Measurements from ENCODE around the gene BRSK1.
"Not testable (repeated sequence)": the region's sequence is repeated elsewhere in the genome, so short reads cannot be mapped to it uniquely, and the experiment has no call there.

BRSK1 gene

DNA sequence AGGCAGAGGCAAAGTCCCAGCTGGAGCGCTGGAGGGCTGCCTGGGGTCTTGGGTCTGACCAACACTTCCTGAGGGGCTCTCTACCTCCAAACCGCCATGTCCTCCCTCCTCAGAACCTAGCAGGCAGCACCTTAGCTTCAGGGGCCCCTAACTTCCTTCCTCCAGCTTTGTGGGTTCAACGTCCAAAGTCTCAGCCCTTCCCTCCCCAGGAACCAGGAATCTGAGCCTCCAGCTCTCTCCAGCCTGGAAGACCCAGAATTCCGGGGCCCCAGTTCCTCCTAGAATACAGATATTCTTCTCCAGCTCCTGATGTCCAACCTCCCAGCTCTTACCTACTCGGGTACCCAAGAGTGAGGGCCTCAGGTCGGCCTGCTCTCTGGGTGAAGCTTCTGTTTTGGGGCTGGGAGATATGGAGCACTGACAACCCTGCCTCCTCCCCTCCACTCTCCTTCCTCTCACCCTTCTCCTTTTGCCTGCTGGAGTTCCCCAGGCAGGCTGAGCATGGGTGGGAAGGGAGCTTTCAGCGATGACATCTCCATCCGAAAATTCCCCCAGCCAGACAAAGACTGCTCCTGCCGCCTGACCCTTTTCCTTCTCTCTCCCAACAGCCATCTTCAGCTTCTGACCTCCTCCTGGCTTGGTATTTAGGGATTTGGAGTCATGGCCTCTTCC is 37.8 kb downstream of the BRSK1 start:
- Histone ChIP-seq H3K27ac (no peak overlapping the region), H3K4me3 (no peak overlapping the region)
- TF ChIP-seq, protein P1, sequence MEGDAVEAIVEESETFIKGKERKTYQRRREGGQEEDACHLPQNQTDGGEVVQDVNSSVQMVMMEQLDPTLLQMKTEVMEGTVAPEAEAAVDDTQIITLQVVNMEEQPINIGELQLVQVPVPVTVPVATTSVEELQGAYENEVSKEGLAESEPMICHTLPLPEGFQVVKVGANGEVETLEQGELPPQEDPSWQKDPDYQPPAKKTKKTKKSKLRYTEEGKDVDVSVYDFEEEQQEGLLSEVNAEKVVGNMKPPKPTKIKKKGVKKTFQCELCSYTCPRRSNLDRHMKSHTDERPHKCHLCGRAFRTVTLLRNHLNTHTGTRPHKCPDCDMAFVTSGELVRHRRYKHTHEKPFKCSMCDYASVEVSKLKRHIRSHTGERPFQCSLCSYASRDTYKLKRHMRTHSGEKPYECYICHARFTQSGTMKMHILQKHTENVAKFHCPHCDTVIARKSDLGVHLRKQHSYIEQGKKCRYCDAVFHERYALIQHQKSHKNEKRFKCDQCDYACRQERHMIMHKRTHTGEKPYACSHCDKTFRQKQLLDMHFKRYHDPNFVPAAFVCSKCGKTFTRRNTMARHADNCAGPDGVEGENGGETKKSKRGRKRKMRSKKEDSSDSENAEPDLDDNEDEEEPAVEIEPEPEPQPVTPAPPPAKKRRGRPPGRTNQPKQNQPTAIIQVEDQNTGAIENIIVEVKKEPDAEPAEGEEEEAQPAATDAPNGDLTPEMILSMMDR (IDR thresholded peaks at IDR 0.05) = no peak
- no peak for DNase-seq (ENCODE audit: low spot score)

DNA sequence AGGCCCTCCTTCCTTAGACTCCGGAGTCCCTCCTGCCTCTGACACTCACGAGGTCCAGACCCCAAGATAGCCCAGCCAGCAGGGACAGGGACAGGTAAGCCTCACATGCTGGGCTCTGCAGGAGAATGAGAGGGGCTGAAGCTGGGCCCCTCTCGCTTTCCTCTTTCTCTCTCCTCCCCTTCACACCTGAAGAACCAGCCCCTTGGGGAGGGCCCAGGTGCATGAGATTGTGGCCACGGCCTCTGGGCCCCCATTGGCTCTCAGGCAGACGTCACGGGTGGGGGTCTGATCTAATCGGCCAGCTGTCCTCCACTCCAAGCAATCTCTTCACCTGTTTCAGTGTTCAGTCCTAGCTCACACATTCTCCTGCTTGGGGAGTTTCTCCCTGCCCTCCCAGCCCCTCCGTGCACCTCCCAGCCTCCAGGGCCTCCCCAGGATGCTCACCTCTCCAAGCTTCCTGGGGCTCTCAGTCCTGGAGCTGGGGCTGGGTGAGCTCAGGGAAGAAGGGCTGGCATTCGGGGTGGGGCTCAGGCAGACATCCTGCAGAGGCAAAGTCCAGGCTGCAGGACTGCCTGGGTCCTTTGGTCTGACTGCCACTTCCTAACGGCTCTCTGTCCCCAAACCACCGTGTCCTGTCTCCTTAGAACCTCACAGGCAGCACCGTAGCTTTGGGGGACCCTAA is 38.5 kb downstream of the BRSK1 start:
- TF ChIP-seq, protein P1 (IDR thresholded peaks at IDR 0.05) = no peak
- Histone ChIP-seq H3K4me3 (no peak overlapping the region), H3K27ac (peak overlapping the region in 1 of 2 donors; percentile 22)
- no peak for DNase-seq (ENCODE audit: low spot score)

DNA sequence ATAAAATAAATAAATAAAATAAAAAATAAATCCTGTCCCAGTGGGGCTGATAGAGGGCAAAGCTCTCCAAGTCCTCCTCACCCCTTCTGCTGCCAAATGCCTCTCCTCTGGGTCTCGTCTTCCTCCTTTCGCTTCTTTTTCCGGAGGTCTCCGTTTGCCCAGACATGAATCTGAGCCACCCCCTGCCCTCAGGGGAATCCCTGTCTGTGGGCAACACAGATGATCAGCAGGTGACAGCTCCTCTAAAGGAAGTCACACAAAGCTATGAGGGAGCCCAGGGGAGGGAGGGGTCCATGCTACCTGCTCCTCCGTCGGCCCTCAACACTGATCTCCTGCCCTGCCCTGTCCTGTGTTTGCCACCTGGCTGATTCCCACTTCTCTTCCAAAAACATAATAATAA is 40.9 kb downstream of the BRSK1 start:
- TF ChIP-seq, protein P1 (IDR thresholded peaks at IDR 0.05) = no peak
- peak overlapping the region; percentile 37 to 58 for H3K27ac ChIP-seq
- DNase-seq (ENCODE audit: low spot score) = no peak
- H3K4me3 ChIP-seq = no peak overlapping the region

DNA sequence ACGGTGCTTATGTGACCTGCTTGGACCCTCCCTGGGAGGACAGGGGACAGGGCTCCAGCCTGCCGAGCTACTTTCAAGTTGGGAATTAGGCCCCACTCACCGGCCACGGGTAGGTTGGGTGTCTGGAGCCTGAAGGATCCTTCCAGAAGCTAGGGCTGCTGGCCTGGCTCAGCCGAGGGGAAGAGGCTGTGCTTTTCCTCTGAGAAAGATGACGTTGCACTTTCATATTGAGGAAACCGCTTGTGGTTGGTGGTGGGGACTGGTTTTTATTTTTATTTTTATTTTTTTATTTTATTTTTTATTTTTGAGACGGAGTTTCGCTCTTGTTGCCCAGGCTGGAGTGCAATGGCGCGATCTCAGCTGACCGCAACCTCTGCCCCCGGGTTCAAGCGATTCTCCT is 41.4 kb downstream of the BRSK1 start, which contains the start of gene TMEM150B:
Gene TMEM150B (minus strand): TSS at position 170 of the 400 bp plus-strand sequence. CDS start 4,305 bp downstream, outside the sequence.
- Histone ChIP-seq H3K4me3 (no peak within 1 kb of the TSS), H3K27ac (peak within 1 kb of the TSS; percentile 37 to 58)
- TF ChIP-seq, protein P1 (IDR thresholded peaks at IDR 0.05) = no peak

DNA sequence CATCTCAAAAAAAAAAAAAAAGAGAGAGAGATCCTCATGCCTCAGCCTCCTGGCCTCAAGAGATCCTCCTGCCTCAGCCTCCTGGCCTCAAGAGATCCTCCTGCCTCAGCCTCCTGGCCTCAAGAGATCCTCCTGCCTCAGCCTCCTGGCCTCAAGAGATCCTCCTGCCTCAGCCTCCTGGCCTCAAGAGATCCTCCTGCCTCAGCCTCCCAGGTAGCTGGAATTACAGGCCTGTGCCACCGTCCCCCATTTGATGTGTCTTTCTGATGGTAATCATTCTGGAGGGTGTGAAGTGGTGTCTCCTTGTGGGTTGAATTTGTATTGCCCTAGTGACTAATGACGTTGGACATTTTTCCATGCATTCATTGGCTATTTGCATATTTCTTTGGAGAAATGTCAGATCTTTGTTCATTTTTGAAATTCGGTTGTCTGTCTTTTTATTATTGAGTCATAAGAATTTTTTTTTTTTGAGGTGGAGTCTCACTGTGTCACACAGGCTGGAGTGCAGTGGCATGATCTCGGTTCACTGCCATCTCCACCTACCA is 45.0 kb downstream of the BRSK1 start:
- not testable (repeated sequence) for DNase-seq (ENCODE audit: low spot score); H3K27ac ChIP-seq; H3K4me3 ChIP-seq

More for the DNA sequence above, 41.4 kb downstream of the BRSK1 start, which contains the start of gene TMEM150B:
- DNase-seq (ENCODE audit: low spot score) = no peak

DNA sequence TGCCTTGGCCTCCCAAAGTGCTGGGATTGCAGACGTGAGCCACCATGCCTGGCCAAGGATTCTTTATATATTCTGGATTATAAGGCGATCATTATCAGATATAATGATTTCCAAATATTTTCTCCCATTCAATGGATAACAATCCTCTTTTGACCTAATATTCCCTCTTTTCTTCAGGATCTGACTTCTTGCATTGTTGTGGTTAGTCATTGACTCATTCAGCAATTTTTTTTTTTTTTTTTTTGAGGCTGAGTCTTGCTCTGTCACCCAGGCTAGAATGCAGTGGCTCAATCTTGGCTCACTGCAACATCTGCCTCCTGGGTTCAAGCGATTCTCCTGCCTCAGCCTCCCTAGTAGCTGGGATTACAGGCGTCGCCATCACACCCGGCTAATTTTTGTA is 46.0 kb downstream of the BRSK1 start:
- DNase-seq (ENCODE audit: low spot score); H3K27ac ChIP-seq; H3K4me3 ChIP-seq: not testable (repeated sequence)

DNA sequence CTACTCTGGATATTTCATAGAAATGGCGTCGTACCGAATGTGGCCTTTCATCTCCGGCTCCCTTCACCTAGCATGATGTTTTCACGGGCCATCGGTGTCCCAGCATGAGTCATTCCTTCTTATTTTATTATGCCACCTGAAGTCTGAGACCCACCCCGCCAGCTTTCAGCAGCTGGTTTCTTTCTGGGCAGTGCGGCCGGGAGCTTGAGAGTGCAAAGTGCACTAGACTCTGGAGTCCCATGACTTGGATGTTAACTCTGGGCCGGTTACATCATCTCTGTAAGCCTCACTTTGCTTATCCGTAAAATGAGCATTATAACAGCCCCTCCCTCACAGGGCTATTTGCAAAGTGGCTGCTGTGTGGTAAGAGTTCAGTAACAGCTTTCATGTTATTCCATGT is 50.1 kb downstream of the BRSK1 start:
- DNase-seq (ENCODE audit: low spot score) = no peak
- Histone ChIP-seq H3K4me3 (no peak overlapping the region), H3K27ac (no peak overlapping the region)
- TF ChIP-seq, protein P1 (IDR thresholded peaks at IDR 0.05) = no peak

DNA sequence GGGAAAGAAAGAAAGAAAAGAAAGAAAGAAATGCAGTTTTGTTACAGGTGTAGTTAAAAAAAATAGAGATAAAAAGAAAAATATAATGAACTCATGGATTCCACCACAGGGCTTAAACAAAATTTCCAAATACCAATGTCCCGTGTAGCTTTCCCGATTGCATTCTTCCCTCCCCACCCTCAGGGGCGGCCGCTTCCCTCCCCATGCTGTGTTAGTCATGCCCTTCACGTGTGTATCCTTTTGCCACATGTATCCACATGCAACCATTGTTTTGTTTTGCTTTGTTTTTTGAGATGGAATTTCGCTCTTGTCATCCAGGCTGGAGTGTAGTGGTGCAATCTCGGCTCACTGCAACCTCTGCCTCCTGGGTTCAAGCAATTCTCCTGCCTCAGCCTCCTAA is 52.3 kb downstream of the BRSK1 start:
- Histone ChIP-seq H3K4me3 (no peak overlapping the region), H3K27ac (no peak overlapping the region)
- TF ChIP-seq, protein P1 (IDR thresholded peaks at IDR 0.05) = no peak
- no peak for DNase-seq (ENCODE audit: low spot score)
